Activated effector memory CD4-positive, alpha-beta T cell treated with Interleukin-2 at 50 U/mL for 16 hours (primary cell): ENCODE data around the gene CROCC2.

ENCODE experiments used
- DNase-seq: peaks from one replicate; pipeline ENCODE4 v3.0.0-alpha.2; 2020

CROCC2 gene

GRCh38 chr2:240876035-240876474 lies 30.1 kb upstream of the CROCC2 start:
- no peak for DNase-seq

- no peak for DNase-seq
Observed at GRCh38 chr2:240876475-240877251, 29.5 kb upstream of the CROCC2 start.

GRCh38 chr2:240877460-240878340 lies 28.4 kb upstream of the CROCC2 start:
- no peak for DNase-seq

GRCh38 chr2:240878341-240878936 lies 27.7 kb upstream of the CROCC2 start:
- no peak for DNase-seq

- DNase-seq = no peak
Observed at GRCh38 chr2:240879105-240879504, 27.0 kb upstream of the CROCC2 start.

- DNase-seq = no peak
Observed at GRCh38 chr2:240881913-240882312, 24.2 kb upstream of the CROCC2 start.

- DNase-seq = no peak
Observed at GRCh38 chr2:240884221-240884620, 21.9 kb upstream of the CROCC2 start.

GRCh38 chr2:240884745-240885144 lies 21.4 kb upstream of the CROCC2 start:
- no peak for DNase-seq

GRCh38 chr2:240885566-240885965 lies 20.6 kb upstream of the CROCC2 start:
- DNase-seq = no peak

GRCh38 chr2:240886023-240886565 lies 20.0 kb upstream of the CROCC2 start:
- DNase-seq = no peak

- no peak for DNase-seq
Observed at GRCh38 chr2:240886678-240887609, 19.2 kb upstream of the CROCC2 start.

GRCh38 chr2:240887631-240888030 lies 18.5 kb upstream of the CROCC2 start:
- DNase-seq = no peak

GRCh38 chr2:240888130-240888889 lies 17.8 kb upstream of the CROCC2 start:
- no peak for DNase-seq

GRCh38 chr2:240888890-240889573 lies 17.1 kb upstream of the CROCC2 start:
- DNase-seq = no peak

GRCh38 chr2:240889601-240890560 lies 16.3 kb upstream of the CROCC2 start:
- DNase-seq = no peak

- DNase-seq = no peak
Observed at GRCh38 chr2:240890691-240891090, 15.4 kb upstream of the CROCC2 start.

- no peak for DNase-seq
Observed at GRCh38 chr2:240891492-240892340, 14.4 kb upstream of the CROCC2 start.

GRCh38 chr2:240892356-240892755 lies 13.8 kb upstream of the CROCC2 start:
- DNase-seq = no peak
